Ovary (tissue), 3 donors: ENCODE results near the gene RAB8B.

Experiments used
- CTCF ChIP-seq, 3 donors: fragments of 450-650 bp in 2 of 3; fragments of 200-600 bp in 1 of 3; IDR thresholded peaks; one replicate each; pipeline versions ENCODE4 v1.5.1 to v1.8.0; 2016 to 2022; ENCODE audit warnings: antibody characterized with exemption in 3 of 3, mild to moderate bottlenecking in 1 of 3
- POLR2A ChIP-seq: fragments of 450-650 bp; IDR thresholded peaks from one replicate; pipeline ENCODE4 v1.6.1; 2017; ENCODE audit warnings: antibody characterized with exemption, mild to moderate bottlenecking, moderate library complexity
- donor health status: DM: no; HTN: no; CAD: no.

- TF ChIP-seq CTCF (IDR thresholded peaks at IDR 0.05) (no peak), POLR2A (no peak)
Observed at GRCh38 chr15:63243101-63243500, 53.7 kb downstream of the RAB8B start.
